Activated naive CD4-positive, alpha-beta T cell treated with anti-CD3 and anti-CD28 coated beads, Interleukin-2, amount 10 ng/mL, durations not matched to agents 7 days and 5 days (primary cell): ENCODE data around the gene PLEKHJ1.
"Not testable (repeated sequence)": the region's sequence is repeated elsewhere in the genome, so short reads cannot be mapped to it uniquely, and the experiment has no call there.

ENCODE experiments used
- CTCF ChIA-PET: fragments of 350-600 bp; sonication (Branson Sonifier 250); formaldehyde crosslinking; loops from one replicate; lab custom pipeline; 2021; ENCODE audit warnings: antibody characterized with exemption; lab: Charles Lee
- DNase-seq: peaks from one replicate; pipeline ENCODE4 v3.0.0-alpha.2; 2020
- H3K27ac Mint-ChIP-seq: one replicate; pipeline ENCODE4 v1.8.0; 2021; ENCODE audit warnings: mild to moderate bottlenecking, moderate library complexity, mixed read lengths
- H3K27me3 Mint-ChIP-seq: one replicate; pipeline ENCODE4 v1.8.0; 2021; ENCODE audit warnings: mild to moderate bottlenecking, mixed read lengths
- H3K36me3 Mint-ChIP-seq: one replicate; pipeline ENCODE4 v1.8.0; 2021; ENCODE audit warnings: mixed read lengths
- H3K4me1 Mint-ChIP-seq: one replicate; pipeline ENCODE4 v1.8.0; 2021; ENCODE audit warnings: mixed read lengths
- H3K4me3 Mint-ChIP-seq: one replicate; pipeline ENCODE4 v1.8.0; 2021; ENCODE audit warnings: mild to moderate bottlenecking, moderate library complexity, mixed read lengths
- H3K9me3 Mint-ChIP-seq: one replicate; pipeline ENCODE4 v1.8.0; 2021; ENCODE audit warnings: mixed read lengths

Gene PLEKHJ1

GRCh38 chr19:2202366-2202765 lies 33.8 kb downstream of the PLEKHJ1 start:
- Mint-ChIP-seq H3K9me3 (no peaks in the 10 kb centered on the region), H3K27me3 (no peaks in the 10 kb centered on the region), H3K4me3 (no peak overlapping the region), H3K27ac (no peak overlapping the region), H3K4me1 (no peaks in the 10 kb centered on the region), H3K36me3 (peaks cover 15% of the 10 kb centered on the region)
- DNase-seq: no peak
- CTCF ChIA-PET: interaction anchor here (0.6 kb wide), 1 partner anchor 37 kb away, joined by 3 read pairs; no protein-coding TSS in a partner anchor

GRCh38 chr19:2201473-2202148 lies 34.5 kb downstream of the PLEKHJ1 start:
- Mint-ChIP-seq H3K36me3 (peaks cover 16% of the 10 kb centered on the region), H3K27ac (no peak overlapping the region), H3K4me3 (no peak overlapping the region), H3K27me3 (no peaks in the 10 kb centered on the region), H3K9me3 (no peaks in the 10 kb centered on the region), H3K4me1 (no peaks in the 10 kb centered on the region)
- no peak for DNase-seq
- CTCF ChIA-PET: no interaction called here

- DNase-seq, H3K4me3 Mint-ChIP-seq: not testable (repeated sequence)
Measured at GRCh38 chr19:2200624-2201294, 35.4 kb downstream of the PLEKHJ1 start.

GRCh38 chr19:2199861-2200623 lies 36.1 kb downstream of the PLEKHJ1 start:
- no peak overlapping the region for H3K4me3 Mint-ChIP-seq
- H3K27ac Mint-ChIP-seq: no peak overlapping the region
- DNase-seq: no peak
- peaks cover 11% of the 10 kb centered on the region for H3K36me3 Mint-ChIP-seq
- H3K9me3 Mint-ChIP-seq: no peaks in the 10 kb centered on the region
- CTCF ChIA-PET: interaction anchor here (1.1 kb wide), 1 partner anchor 15 kb away, joined by 3 read pairs; no protein-coding TSS in a partner anchor
- H3K27me3 Mint-ChIP-seq: no peaks in the 10 kb centered on the region
- H3K4me1 Mint-ChIP-seq: no peaks in the 10 kb centered on the region

More at GRCh38 chr19:2200624-2201294, 35.4 kb downstream of the PLEKHJ1 start:
- H3K9me3 Mint-ChIP-seq, H3K27me3 Mint-ChIP-seq, CTCF ChIA-PET, H3K4me1 Mint-ChIP-seq, H3K27ac Mint-ChIP-seq: not testable (repeated sequence)
- H3K36me3 Mint-ChIP-seq: peaks cover 15% of the 10 kb centered on the region

- no peak overlapping the region for H3K4me3 Mint-ChIP-seq
- CTCF ChIA-PET: interaction anchor here (1.1 kb wide), 1 partner anchor 14 kb away, joined by 3 read pairs; no protein-coding TSS in a partner anchor
- H3K27ac Mint-ChIP-seq: no peak overlapping the region
Measured at GRCh38 chr19:2199215-2199614, 36.9 kb downstream of the PLEKHJ1 start.

GRCh38 chr19:2198317-2198716 lies 37.8 kb downstream of the PLEKHJ1 start:
- Mint-ChIP-seq H3K36me3 (peaks cover 10% of the 10 kb centered on the region), H3K4me1 (no peaks in the 10 kb centered on the region), H3K27me3 (no peaks in the 10 kb centered on the region), H3K9me3 (no peaks in the 10 kb centered on the region), H3K4me3 (no peak overlapping the region), H3K27ac (no peak overlapping the region)
- DNase-seq: no peak
- CTCF ChIA-PET: interaction anchor here (0.6 kb wide), 1 partner anchor 225 kb away, joined by 3 read pairs; no protein-coding TSS in a partner anchor

More at GRCh38 chr19:2199215-2199614, 36.9 kb downstream of the PLEKHJ1 start:
- peaks cover 9% of the 10 kb centered on the region for H3K36me3 Mint-ChIP-seq
- H3K27me3 Mint-ChIP-seq: no peaks in the 10 kb centered on the region
- H3K4me1 Mint-ChIP-seq: no peaks in the 10 kb centered on the region
- H3K9me3 Mint-ChIP-seq: no peaks in the 10 kb centered on the region
- no peak for DNase-seq

GRCh38 chr19:2197270-2197669 lies 38.9 kb downstream of the PLEKHJ1 start:
- Mint-ChIP-seq H3K9me3 (no peaks in the 10 kb centered on the region), H3K4me1 (no peaks in the 10 kb centered on the region), H3K4me3 (no peak overlapping the region), H3K27me3 (no peaks in the 10 kb centered on the region), H3K36me3 (peaks cover 15% of the 10 kb centered on the region), H3K27ac (peak overlapping the region; percentile 14)
- CTCF ChIA-PET: no interaction called here
- DNase-seq: no peak

- H3K27ac Mint-ChIP-seq: no peak overlapping the region
- H3K4me1 Mint-ChIP-seq: no peaks in the 10 kb centered on the region
- no peaks in the 10 kb centered on the region for H3K9me3 Mint-ChIP-seq
- H3K36me3 Mint-ChIP-seq: peaks cover 18% of the 10 kb centered on the region
- DNase-seq: no peak
- CTCF ChIA-PET: no interaction called here
- H3K4me3 Mint-ChIP-seq: no peak overlapping the region
- H3K27me3 Mint-ChIP-seq: no peaks in the 10 kb centered on the region
Measured at GRCh38 chr19:2195914-2196313, 40.2 kb downstream of the PLEKHJ1 start.

- no peak for DNase-seq
- CTCF ChIA-PET: no interaction called here
- Mint-ChIP-seq H3K9me3 (no peaks in the 10 kb centered on the region), H3K27me3 (no peaks in the 10 kb centered on the region), H3K4me3 (no peak overlapping the region), H3K4me1 (no peaks in the 10 kb centered on the region), H3K27ac (no peak overlapping the region), H3K36me3 (peaks cover 18% of the 10 kb centered on the region)
Measured at GRCh38 chr19:2195361-2195760, 40.8 kb downstream of the PLEKHJ1 start.

- no peak overlapping the region for H3K27ac Mint-ChIP-seq
- H3K4me1 Mint-ChIP-seq: no peaks in the 10 kb centered on the region
- no peak overlapping the region for H3K4me3 Mint-ChIP-seq
- CTCF ChIA-PET: no interaction called here
- H3K9me3 Mint-ChIP-seq: no peaks in the 10 kb centered on the region
- H3K27me3 Mint-ChIP-seq: no peaks in the 10 kb centered on the region
- peaks cover 18% of the 10 kb centered on the region for H3K36me3 Mint-ChIP-seq
- no peak for DNase-seq
Measured at GRCh38 chr19:2194513-2195078, 41.5 kb downstream of the PLEKHJ1 start.

- Mint-ChIP-seq H3K36me3 (peaks cover 16% of the 10 kb centered on the region), H3K27ac (no peak overlapping the region), H3K27me3 (no peaks in the 10 kb centered on the region), H3K4me1 (no peaks in the 10 kb centered on the region), H3K9me3 (no peaks in the 10 kb centered on the region), H3K4me3 (no peak overlapping the region)
- CTCF ChIA-PET: no interaction called here
- no peak for DNase-seq
Measured at GRCh38 chr19:2193807-2194206, 42.3 kb downstream of the PLEKHJ1 start.

- Mint-ChIP-seq H3K36me3 (peaks cover 18% of the 10 kb centered on the region), H3K9me3 (no peaks in the 10 kb centered on the region), H3K27ac (no peak overlapping the region), H3K4me3 (no peak overlapping the region), H3K27me3 (no peaks in the 10 kb centered on the region), H3K4me1 (no peaks in the 10 kb centered on the region)
- CTCF ChIA-PET: no interaction called here
- DNase-seq: no peak
Measured at GRCh38 chr19:2192862-2193261, 43.3 kb downstream of the PLEKHJ1 start.

GRCh38 chr19:2191456-2192310 lies 44.4 kb downstream of the PLEKHJ1 start:
- Mint-ChIP-seq H3K9me3 (no peaks in the 10 kb centered on the region), H3K27me3 (no peaks in the 10 kb centered on the region), H3K4me3 (no peak overlapping the region), H3K4me1 (no peaks in the 10 kb centered on the region), H3K36me3 (peaks cover 18% of the 10 kb centered on the region), H3K27ac (no peak overlapping the region)
- CTCF ChIA-PET: no interaction called here
- DNase-seq: no peak
